Measurements from ENCODE around the gene MYCN. TPM values are rescaled to one million over a fixed set of nuclear protein-coding genes. Genes with fewer than 3 reads are reported as not detected.
"Not testable (repeated sequence)": the region's sequence is repeated elsewhere in the genome, so short reads cannot be mapped to it uniquely, and the experiment has no call there.

MYCN gene
- polyA plus RNA-seq, 1 of the 3 experiments (the other 2 are of a cell fraction): 0.03 TPM

DNA sequence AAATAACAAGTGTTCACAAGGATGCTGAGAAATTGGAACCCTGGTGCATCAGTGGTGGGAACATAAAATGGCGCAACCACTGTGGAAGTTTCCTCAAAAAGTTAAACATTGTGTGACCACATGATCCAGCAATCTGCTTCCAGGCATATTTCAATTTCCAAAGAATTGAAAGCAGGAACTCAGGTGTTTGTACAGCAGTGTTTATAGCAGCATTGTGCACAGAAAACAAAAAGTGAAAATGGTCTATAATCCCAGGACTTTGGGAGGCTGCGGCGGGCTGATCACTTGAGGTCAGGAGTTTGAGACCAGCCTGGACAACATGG, 38.6 kb upstream of the MYCN start (continued):
- TF ChIP-seq, protein P1, sequence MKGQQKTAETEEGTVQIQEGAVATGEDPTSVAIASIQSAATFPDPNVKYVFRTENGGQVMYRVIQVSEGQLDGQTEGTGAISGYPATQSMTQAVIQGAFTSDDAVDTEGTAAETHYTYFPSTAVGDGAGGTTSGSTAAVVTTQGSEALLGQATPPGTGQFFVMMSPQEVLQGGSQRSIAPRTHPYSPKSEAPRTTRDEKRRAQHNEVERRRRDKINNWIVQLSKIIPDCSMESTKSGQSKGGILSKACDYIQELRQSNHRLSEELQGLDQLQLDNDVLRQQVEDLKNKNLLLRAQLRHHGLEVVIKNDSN (IDR thresholded peaks at IDR 0.05; ENCODE audit: borderline replicate concordance, low read depth): no peak

DNA sequence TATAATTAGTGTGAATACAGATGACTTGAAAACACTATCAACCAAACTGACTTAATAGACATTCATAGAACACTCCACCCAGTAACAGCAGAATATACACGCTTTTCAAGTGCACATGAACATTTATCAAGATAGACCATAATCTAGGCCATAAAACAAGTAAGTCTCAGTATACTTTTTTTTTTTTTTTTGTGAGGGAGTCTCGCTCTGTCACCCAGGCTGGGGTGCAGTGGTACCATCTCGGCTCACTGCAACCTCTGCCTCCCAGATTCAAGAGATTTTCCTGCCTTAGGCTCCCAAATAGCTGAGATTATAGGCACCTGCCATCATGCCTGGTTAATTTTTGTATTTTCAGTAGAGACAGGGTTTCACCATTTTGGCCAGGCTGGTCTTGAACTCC, 36.4 kb upstream of the MYCN start:
- H3K9me3 ChIP-seq; H2AFZ ChIP-seq (ENCODE audit: low read depth); H3K4me1 ChIP-seq (ENCODE audit: control insufficient read depth in 1 of 2, insufficient read depth in 2 of 2, low read depth in 1 of 2, low read length in 1 of 2); H3F3A ChIP-seq (replicated peaks; ENCODE audit: insufficient read depth); H3K4me2 ChIP-seq; H3K9me2 ChIP-seq; POLR2A ChIA-PET; CTCF ChIA-PET; DNase-seq; H4K20me1 ChIP-seq (ENCODE audit: insufficient read depth); H3K9ac ChIP-seq; H3K79me2 ChIP-seq (ENCODE audit: insufficient read depth); H3K36me3 ChIP-seq (replicated peaks in 1 of 2; ENCODE audit: control insufficient read depth in 1 of 2, insufficient read depth in 2 of 2, low read length in 1 of 2); H3K4me3 ChIP-seq (ENCODE audit: low read depth in 2 of 2, low read length in 1 of 2); H3K27me3 ChIP-seq (ENCODE audit: insufficient read depth); H3K27ac ChIP-seq (ENCODE audit: low read depth in 2 of 2, low read length in 1 of 2): not testable (repeated sequence)
- 39% methylated on average over 3 of the region's 3 CpGs for WGBS (ENCODE audit: low lambda C conversion rate)

DNA sequence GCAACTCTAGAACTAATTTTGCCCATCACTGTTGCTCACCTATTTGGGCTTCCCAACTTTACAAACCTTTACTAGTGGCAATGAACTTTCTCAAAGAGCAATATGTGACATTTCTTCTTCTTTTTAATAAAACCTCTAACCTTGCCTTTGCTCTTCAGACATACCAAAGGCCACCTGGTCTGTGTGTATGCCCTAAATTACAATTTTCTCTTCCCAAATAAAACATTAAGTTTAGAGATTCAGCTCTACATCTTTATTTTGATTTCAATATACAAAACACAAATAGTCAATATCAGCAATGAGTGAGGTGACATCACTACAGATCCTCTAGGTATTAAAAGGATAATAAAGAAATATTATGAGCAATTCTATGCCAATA, 35.1 kb upstream of the MYCN start:
- no peak overlapping the region for H2AFZ ChIP-seq (ENCODE audit: low read depth)
- peaks cover 9% of the 10 kb centered on the region; the same call in 1 of the 2 replicates for H3K9me3 ChIP-seq
- H3K79me2 ChIP-seq (ENCODE audit: insufficient read depth): no peaks in the 10 kb centered on the region
- no peaks in the 10 kb centered on the region for H3K36me3 ChIP-seq (replicated peaks in 1 of 2; ENCODE audit: control insufficient read depth in 1 of 2, insufficient read depth in 2 of 2, low read length in 1 of 2)
- H3K27me3 ChIP-seq (ENCODE audit: insufficient read depth): no peaks in the 10 kb centered on the region
- no peak overlapping the region for H3K9ac ChIP-seq
- TF ChIP-seq, protein P2, sequence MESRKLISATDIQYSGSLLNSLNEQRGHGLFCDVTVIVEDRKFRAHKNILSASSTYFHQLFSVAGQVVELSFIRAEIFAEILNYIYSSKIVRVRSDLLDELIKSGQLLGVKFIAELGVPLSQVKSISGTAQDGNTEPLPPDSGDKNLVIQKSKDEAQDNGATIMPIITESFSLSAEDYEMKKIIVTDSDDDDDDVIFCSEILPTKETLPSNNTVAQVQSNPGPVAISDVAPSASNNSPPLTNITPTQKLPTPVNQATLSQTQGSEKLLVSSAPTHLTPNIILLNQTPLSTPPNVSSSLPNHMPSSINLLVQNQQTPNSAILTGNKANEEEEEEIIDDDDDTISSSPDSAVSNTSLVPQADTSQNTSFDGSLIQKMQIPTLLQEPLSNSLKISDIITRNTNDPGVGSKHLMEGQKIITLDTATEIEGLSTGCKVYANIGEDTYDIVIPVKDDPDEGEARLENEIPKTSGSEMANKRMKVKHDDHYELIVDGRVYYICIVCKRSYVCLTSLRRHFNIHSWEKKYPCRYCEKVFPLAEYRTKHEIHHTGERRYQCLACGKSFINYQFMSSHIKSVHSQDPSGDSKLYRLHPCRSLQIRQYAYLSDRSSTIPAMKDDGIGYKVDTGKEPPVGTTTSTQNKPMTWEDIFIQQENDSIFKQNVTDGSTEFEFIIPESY (IDR thresholded peaks at IDR 0.05; ENCODE audit: borderline replicate concordance, low read depth): no peak
- TF ChIP-seq TEAD4 (IDR thresholded peaks at IDR 0.05; ENCODE audit: borderline replicate concordance, insufficient read depth) (no peak), NFIC (IDR thresholded peaks at IDR 0.05; ENCODE audit: borderline replicate concordance) (no peak), CHD2 (IDR thresholded peaks at IDR 0.05; ENCODE audit: low read length, partially characterized antibody) (no peak), MXI1 (IDR thresholded peaks at IDR 0.05; ENCODE audit: low read depth, low read length) (no peak), RXRA (IDR thresholded peaks at IDR 0.05; ENCODE audit: borderline replicate concordance, low read depth) (no peak)
- TF ChIP-seq, protein P3, sequence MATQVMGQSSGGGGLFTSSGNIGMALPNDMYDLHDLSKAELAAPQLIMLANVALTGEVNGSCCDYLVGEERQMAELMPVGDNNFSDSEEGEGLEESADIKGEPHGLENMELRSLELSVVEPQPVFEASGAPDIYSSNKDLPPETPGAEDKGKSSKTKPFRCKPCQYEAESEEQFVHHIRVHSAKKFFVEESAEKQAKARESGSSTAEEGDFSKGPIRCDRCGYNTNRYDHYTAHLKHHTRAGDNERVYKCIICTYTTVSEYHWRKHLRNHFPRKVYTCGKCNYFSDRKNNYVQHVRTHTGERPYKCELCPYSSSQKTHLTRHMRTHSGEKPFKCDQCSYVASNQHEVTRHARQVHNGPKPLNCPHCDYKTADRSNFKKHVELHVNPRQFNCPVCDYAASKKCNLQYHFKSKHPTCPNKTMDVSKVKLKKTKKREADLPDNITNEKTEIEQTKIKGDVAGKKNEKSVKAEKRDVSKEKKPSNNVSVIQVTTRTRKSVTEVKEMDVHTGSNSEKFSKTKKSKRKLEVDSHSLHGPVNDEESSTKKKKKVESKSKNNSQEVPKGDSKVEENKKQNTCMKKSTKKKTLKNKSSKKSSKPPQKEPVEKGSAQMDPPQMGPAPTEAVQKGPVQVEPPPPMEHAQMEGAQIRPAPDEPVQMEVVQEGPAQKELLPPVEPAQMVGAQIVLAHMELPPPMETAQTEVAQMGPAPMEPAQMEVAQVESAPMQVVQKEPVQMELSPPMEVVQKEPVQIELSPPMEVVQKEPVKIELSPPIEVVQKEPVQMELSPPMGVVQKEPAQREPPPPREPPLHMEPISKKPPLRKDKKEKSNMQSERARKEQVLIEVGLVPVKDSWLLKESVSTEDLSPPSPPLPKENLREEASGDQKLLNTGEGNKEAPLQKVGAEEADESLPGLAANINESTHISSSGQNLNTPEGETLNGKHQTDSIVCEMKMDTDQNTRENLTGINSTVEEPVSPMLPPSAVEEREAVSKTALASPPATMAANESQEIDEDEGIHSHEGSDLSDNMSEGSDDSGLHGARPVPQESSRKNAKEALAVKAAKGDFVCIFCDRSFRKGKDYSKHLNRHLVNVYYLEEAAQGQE (IDR thresholded peaks at IDR 0.05; ENCODE audit: low read depth, low read length): no peak
- TF ChIP-seq, protein P4, sequence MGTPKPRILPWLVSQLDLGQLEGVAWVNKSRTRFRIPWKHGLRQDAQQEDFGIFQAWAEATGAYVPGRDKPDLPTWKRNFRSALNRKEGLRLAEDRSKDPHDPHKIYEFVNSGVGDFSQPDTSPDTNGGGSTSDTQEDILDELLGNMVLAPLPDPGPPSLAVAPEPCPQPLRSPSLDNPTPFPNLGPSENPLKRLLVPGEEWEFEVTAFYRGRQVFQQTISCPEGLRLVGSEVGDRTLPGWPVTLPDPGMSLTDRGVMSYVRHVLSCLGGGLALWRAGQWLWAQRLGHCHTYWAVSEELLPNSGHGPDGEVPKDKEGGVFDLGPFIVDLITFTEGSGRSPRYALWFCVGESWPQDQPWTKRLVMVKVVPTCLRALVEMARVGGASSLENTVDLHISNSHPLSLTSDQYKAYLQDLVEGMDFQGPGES (IDR thresholded peaks at IDR 0.05; ENCODE audit: low read depth, low read length): no peak
- POLR2A ChIA-PET: no interaction called here
- H3K4me3 ChIP-seq (ENCODE audit: low read depth in 2 of 2, low read length in 1 of 2): no peak overlapping the region
- H3K27ac ChIP-seq (ENCODE audit: low read depth in 2 of 2, low read length in 1 of 2): no peak overlapping the region
- no peaks in the 10 kb centered on the region for H4K20me1 ChIP-seq (ENCODE audit: insufficient read depth)
- no peak overlapping the region for H3K4me2 ChIP-seq
- no peaks in the 10 kb centered on the region for H3F3A ChIP-seq (replicated peaks; ENCODE audit: insufficient read depth)
- CTCF ChIA-PET: interaction anchor here (0.6 kb wide), 1 partner anchor 13 kb away, joined by 3 read pairs; no protein-coding TSS in a partner anchor
- no peak for DNase-seq
- no peaks in the 10 kb centered on the region for H3K9me2 ChIP-seq
- no peaks in the 10 kb centered on the region for H3K4me1 ChIP-seq (ENCODE audit: control insufficient read depth in 1 of 2, insufficient read depth in 2 of 2, low read depth in 1 of 2, low read length in 1 of 2)
